Liver (tissue), 9 donors: ENCODE results near the gene EIF4B. TPM values are rescaled to one million over a fixed set of nuclear protein-coding genes. Genes with fewer than 3 reads are reported as not detected.
"Not testable (repeated sequence)": the region's sequence is repeated elsewhere in the genome, so short reads cannot be mapped to it uniquely, and the experiment has no call there.

Source experiments
- DNase-seq: peaks from one replicate; pipeline ENCODE4 v3.0.0-alpha.2; 2017; ENCODE audit warnings: low spot score
- H3K27ac ChIP-seq, 2 donors: one replicate each; pipeline ENCODE4 v1.7.0; 2013; ENCODE audit warnings: inconsistent platforms in 2 of 2, low read length in 2 of 2, control low read depth in 1 of 2, low read depth in 1 of 2, mild to moderate bottlenecking in 1 of 2
- H3K27me3 ChIP-seq, 4 donors: one replicate each; pipeline versions ENCODE4 v1.6.1 to v1.7.0; 2013; ENCODE audit warnings: low read length in 3 of 4, inconsistent platforms in 1 of 4, mild to moderate bottlenecking in 1 of 4, moderate library complexity in 1 of 4; ENCODE audit not compliant: control insufficient read depth in 4 of 4, insufficient read depth in 4 of 4
- H3K36me3 ChIP-seq, 4 donors: one replicate each; pipeline versions ENCODE4 v1.6.1 to v1.7.0; 2013; ENCODE audit warnings: low read length in 3 of 4, mild to moderate bottlenecking in 3 of 4, low read depth in 1 of 4, moderate library complexity in 1 of 4; ENCODE audit not compliant: control insufficient read depth in 4 of 4, insufficient read depth in 3 of 4
- H3K4me1 ChIP-seq, 4 donors: one replicate each; pipeline versions ENCODE4 v1.6.1 to v1.7.0; 2013; ENCODE audit warnings: low read length in 3 of 4, mild to moderate bottlenecking in 3 of 4, moderate library complexity in 1 of 4; ENCODE audit not compliant: control insufficient read depth in 4 of 4, insufficient read depth in 4 of 4
- H3K4me3 ChIP-seq, 3 donors: one replicate each; pipeline versions ENCODE4 v1.6.1 to v1.7.0; 2013; ENCODE audit warnings: low read length in 3 of 3, control low read depth in 1 of 3, low read depth in 1 of 3, mild to moderate bottlenecking in 1 of 3
- H3K9ac ChIP-seq, 2 donors: one replicate each; pipeline ENCODE4 v1.7.0; 2013; ENCODE audit warnings: low read length in 2 of 2, mild to moderate bottlenecking in 2 of 2, moderate library complexity in 2 of 2, control low read depth in 1 of 2, low read depth in 1 of 2
- H3K9me3 ChIP-seq, 4 donors: one replicate each; pipeline versions ENCODE4 v1.6.1 to v1.7.0; 2013; ENCODE audit warnings: low read length in 3 of 4; ENCODE audit not compliant: control insufficient read depth in 4 of 4
- EGR1 ChIP-seq, 2 donors: IDR thresholded peaks; 2 replicates each; pipeline ENCODE4 v1.6.1; 2016 to 2018; ENCODE audit warnings: antibody characterized with exemption in 2 of 2, low read depth in 2 of 2
- FOXA1 ChIP-seq: IDR thresholded peaks from 2 replicates; pipeline ENCODE4 v1.6.1; 2016; ENCODE audit warnings: antibody characterized with exemption
- FOXA2 ChIP-seq: IDR thresholded peaks from 2 replicates; pipeline ENCODE4 v1.6.1; 2016; ENCODE audit warnings: antibody characterized with exemption
- GABPA ChIP-seq, 2 donors: IDR thresholded peaks in 1 of 2; conservative IDR thresholded peaks in 1 of 2; 2 replicates each; pipeline ENCODE4 v1.6.1; 2016; ENCODE audit warnings: antibody characterized with exemption in 2 of 2, mild to moderate bottlenecking in 1 of 2, moderate library complexity in 1 of 2
- HNF4A ChIP-seq, 2 donors: conservative IDR thresholded peaks; 2 replicates each; pipeline ENCODE4 v1.6.1; 2016; ENCODE audit warnings: antibody characterized with exemption in 2 of 2, mild to moderate bottlenecking in 2 of 2
- HNF4G ChIP-seq: IDR thresholded peaks from 2 replicates; pipeline ENCODE4 v1.6.1; 2016; ENCODE audit warnings: antibody characterized with exemption
- NR2F2 ChIP-seq: IDR thresholded peaks from 2 replicates; pipeline ENCODE4 v1.6.1; 2016; ENCODE audit warnings: antibody characterized with exemption
- RAD21 ChIP-seq, 2 donors: IDR thresholded peaks; 2 replicates each; pipeline ENCODE4 v1.6.1; 2016; ENCODE audit warnings: antibody characterized with exemption in 2 of 2, mild to moderate bottlenecking in 2 of 2
- RXRA ChIP-seq, 2 donors: IDR thresholded peaks; 2 replicates each; pipeline ENCODE4 v1.6.1; 2017 to 2018; ENCODE audit warnings: antibody characterized with exemption in 2 of 2, mild to moderate bottlenecking in 1 of 2
- SP1 ChIP-seq: IDR thresholded peaks from 2 replicates; pipeline ENCODE4 v1.6.1; 2018; ENCODE audit warnings: antibody characterized with exemption, mild to moderate bottlenecking
- TAF1 ChIP-seq: conservative IDR thresholded peaks from 2 replicates; pipeline ENCODE4 v1.6.1; 2016; ENCODE audit warnings: antibody characterized with exemption, mild to moderate bottlenecking
- YY1 ChIP-seq: IDR thresholded peaks from 2 replicates; pipeline ENCODE4 v1.6.1; 2016; ENCODE audit warnings: antibody characterized with exemption, mild to moderate bottlenecking
- WGBS: extraction: QIAGEN DNeasy Blood & Tissue Kit; methylation state at CpG from one replicate; pipeline ENCODE4 v1.1.7; 2013; 5-methylcytosine and 5-hydroxymethylcytosine counted together
- polyA plus RNA-seq, 2 donors: library from polyadenylated mRNA; stranded (reverse) in 1 of 2; unstranded in 1 of 2; fragments of 200-250 nt in 1 of 2; fragments of >200 nt in 1 of 2; fragmentation: Nextera tagmentation in 1 of 2; extraction: Ambion mirVana in 1 of 2; gene quantifications; one replicate each; pipeline versions ENCODE4 v1.2.1 to v1.2.3, GENCODE V29; 2013 to 2015
- total RNA-seq, 2 donors: library from RNA; depleted of rRNA; stranded (reverse); fragments of >200 nt; gene quantifications; one replicate each; pipeline ENCODE4 v1.2.3, GENCODE V29; 2014
- TF ChIP-seq, protein P1 (sequence below): IDR thresholded peaks from 2 replicates; pipeline ENCODE4 v1.6.1; 2016; ENCODE audit warnings: antibody characterized with exemption, mild to moderate bottlenecking
- TF ChIP-seq, protein P2 (sequence below): IDR thresholded peaks from 2 replicates; pipeline ENCODE4 v1.6.1; 2016; ENCODE audit warnings: antibody characterized with exemption
- TF ChIP-seq, protein P3 (sequence below): IDR thresholded peaks from 2 replicates; pipeline ENCODE4 v1.6.1; 2016; ENCODE audit warnings: antibody characterized with exemption
- TF ChIP-seq, protein P4 (sequence below): IDR thresholded peaks from 2 replicates; pipeline ENCODE4 v1.6.1; 2016; ENCODE audit warnings: antibody characterized with exemption
- donor health status: healthy.
- donor health status: healthy.
- donor health status: healthy.
- donor health status: healthy.
- donor health status: healthy.

The EIF4B gene
- total and polyA plus RNA-seq, 4 donors = 32.1 to 273 (median 169) TPM

DNA sequence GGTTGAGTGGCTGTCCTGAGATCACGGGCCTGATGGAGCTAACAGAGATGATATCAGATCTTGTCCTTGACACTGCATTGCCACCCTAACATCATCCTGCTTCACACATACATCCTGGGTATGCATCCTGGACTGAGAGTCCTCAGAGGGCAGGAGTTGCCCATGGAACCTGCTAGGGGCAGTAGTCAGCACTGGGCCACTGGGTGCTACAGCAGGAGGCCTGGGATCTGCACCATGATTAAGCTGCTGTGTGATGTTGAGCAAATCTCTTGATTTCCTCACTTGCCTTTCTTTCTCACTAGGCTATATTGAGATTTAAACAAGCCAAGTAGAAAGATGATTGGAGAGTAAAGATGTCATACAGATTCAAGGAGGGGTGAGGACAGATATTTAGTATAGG lies 22.1 kb upstream of the EIF4B start:
- no peaks in the 10 kb centered on the region for H3K36me3 ChIP-seq
- H3K9ac ChIP-seq = no peak overlapping the region
- H3K4me1 ChIP-seq = peaks cover 0 to 7% (median 1%) of the 10 kb centered on the region in 4 donors
- no peaks in the 10 kb centered on the region for H3K27me3 ChIP-seq
- H3K4me3 ChIP-seq = no peak overlapping the region
- DNase-seq = no peak
- WGBS = 92% methylated on average over 1 of the region's 1 CpG
- H3K9me3 ChIP-seq = no peaks in the 10 kb centered on the region
- H3K27ac ChIP-seq = no peak overlapping the region
- no peak for TF ChIP-seq HNF4A (conservative IDR thresholded peaks at IDR 0.05)
- peak in 1 of 2 donors; percentile 44 for TF ChIP-seq RAD21 (IDR thresholded peaks at IDR 0.05)
- no peak for TF ChIP-seq YY1
- no peak for TF ChIP-seq SP1
- no peak for TF ChIP-seq FOXA2

DNA sequence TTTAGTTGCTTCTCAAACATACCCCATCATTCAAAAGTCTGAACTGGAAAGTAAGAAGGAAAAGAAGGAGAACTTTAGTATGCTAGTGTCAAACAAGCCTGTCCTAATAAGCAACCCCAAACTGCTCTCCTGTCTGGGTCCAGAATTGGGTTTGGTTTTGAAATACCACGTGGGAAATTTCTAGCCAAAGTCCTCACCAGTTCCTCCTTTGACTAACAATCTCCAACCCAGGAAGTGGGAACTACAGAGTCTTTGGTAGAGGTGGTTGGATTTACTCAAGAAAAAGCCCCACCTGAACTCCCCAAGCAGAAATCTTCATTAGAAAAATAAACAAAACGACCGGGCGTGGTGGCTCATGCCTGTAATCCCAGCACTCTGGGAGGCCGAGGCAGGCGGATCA lies 17.4 kb upstream of the EIF4B start:
- Histone ChIP-seq H3K4me3 (no peak overlapping the region), H3K9me3 (no peaks in the 10 kb centered on the region), H3K27ac (no peak overlapping the region), H3K27me3 (no peaks in the 10 kb centered on the region), H3K4me1 (no peaks in the 10 kb centered on the region), H3K36me3 (no peaks in the 10 kb centered on the region), H3K9ac (no peak overlapping the region)
- DNase-seq = no peak
- WGBS = 80% methylated on average over 6 of the region's 6 CpGs
- TF ChIP-seq RXRA (IDR thresholded peaks at IDR 0.05) = no peak

DNA sequence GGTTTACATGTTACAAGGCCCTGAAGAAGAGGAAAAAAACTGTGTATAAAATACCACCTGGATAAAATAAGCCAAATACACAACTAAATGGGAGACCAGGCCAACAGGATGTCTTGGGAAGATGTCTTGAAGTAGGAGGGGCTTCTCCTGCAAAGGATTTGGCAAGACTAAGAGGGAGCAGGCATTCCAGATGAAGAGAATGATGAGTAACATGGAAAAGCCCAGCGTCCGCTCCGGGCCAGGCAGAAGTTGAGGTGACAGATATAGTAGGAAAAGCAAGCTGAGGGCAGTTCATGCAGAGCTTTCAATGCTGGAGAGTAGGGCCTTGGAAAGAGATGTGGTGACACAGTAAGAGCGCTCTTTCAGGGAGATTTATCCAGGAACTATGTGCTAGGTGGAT lies 16.1 kb upstream of the EIF4B start:
- H3K36me3 ChIP-seq = no peaks in the 10 kb centered on the region
- H3K9ac ChIP-seq = no peak overlapping the region
- no peaks in the 10 kb centered on the region for H3K4me1 ChIP-seq
- no peaks in the 10 kb centered on the region for H3K9me3 ChIP-seq
- no peak overlapping the region for H3K4me3 ChIP-seq
- H3K27me3 ChIP-seq = no peaks in the 10 kb centered on the region
- no peak overlapping the region for H3K27ac ChIP-seq
- DNase-seq = no peak
- no peak for TF ChIP-seq YY1
- TF ChIP-seq HNF4G = no peak
- TF ChIP-seq GABPA (IDR thresholded peaks at IDR 0.05 in 1 of 2, conservative IDR thresholded peaks at IDR 0.05 in 1 of 2) = no peak
- no peak for TF ChIP-seq SP1
- no peak for TF ChIP-seq RAD21 (IDR thresholded peaks at IDR 0.05)
- no peak for TF ChIP-seq EGR1 (IDR thresholded peaks at IDR 0.05; ENCODE audit: low read depth in 2 of 2)
- TF ChIP-seq, protein P1, sequence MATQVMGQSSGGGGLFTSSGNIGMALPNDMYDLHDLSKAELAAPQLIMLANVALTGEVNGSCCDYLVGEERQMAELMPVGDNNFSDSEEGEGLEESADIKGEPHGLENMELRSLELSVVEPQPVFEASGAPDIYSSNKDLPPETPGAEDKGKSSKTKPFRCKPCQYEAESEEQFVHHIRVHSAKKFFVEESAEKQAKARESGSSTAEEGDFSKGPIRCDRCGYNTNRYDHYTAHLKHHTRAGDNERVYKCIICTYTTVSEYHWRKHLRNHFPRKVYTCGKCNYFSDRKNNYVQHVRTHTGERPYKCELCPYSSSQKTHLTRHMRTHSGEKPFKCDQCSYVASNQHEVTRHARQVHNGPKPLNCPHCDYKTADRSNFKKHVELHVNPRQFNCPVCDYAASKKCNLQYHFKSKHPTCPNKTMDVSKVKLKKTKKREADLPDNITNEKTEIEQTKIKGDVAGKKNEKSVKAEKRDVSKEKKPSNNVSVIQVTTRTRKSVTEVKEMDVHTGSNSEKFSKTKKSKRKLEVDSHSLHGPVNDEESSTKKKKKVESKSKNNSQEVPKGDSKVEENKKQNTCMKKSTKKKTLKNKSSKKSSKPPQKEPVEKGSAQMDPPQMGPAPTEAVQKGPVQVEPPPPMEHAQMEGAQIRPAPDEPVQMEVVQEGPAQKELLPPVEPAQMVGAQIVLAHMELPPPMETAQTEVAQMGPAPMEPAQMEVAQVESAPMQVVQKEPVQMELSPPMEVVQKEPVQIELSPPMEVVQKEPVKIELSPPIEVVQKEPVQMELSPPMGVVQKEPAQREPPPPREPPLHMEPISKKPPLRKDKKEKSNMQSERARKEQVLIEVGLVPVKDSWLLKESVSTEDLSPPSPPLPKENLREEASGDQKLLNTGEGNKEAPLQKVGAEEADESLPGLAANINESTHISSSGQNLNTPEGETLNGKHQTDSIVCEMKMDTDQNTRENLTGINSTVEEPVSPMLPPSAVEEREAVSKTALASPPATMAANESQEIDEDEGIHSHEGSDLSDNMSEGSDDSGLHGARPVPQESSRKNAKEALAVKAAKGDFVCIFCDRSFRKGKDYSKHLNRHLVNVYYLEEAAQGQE = no peak
- TF ChIP-seq TAF1 = no peak
- no peak for TF ChIP-seq FOXA1
- TF ChIP-seq NR2F2 = no peak
- no peak for TF ChIP-seq HNF4A (conservative IDR thresholded peaks at IDR 0.05)
- TF ChIP-seq, protein P2, sequence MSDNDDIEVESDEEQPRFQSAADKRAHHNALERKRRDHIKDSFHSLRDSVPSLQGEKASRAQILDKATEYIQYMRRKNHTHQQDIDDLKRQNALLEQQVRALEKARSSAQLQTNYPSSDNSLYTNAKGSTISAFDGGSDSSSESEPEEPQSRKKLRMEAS = no peak
- TF ChIP-seq, protein P3, sequence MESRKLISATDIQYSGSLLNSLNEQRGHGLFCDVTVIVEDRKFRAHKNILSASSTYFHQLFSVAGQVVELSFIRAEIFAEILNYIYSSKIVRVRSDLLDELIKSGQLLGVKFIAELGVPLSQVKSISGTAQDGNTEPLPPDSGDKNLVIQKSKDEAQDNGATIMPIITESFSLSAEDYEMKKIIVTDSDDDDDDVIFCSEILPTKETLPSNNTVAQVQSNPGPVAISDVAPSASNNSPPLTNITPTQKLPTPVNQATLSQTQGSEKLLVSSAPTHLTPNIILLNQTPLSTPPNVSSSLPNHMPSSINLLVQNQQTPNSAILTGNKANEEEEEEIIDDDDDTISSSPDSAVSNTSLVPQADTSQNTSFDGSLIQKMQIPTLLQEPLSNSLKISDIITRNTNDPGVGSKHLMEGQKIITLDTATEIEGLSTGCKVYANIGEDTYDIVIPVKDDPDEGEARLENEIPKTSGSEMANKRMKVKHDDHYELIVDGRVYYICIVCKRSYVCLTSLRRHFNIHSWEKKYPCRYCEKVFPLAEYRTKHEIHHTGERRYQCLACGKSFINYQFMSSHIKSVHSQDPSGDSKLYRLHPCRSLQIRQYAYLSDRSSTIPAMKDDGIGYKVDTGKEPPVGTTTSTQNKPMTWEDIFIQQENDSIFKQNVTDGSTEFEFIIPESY = no peak
- TF ChIP-seq FOXA2 = no peak
- TF ChIP-seq, protein P4, sequence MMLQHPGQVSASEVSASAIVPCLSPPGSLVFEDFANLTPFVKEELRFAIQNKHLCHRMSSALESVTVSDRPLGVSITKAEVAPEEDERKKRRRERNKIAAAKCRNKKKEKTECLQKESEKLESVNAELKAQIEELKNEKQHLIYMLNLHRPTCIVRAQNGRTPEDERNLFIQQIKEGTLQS = no peak
- no peak for TF ChIP-seq RXRA (IDR thresholded peaks at IDR 0.05)
- 95% methylated on average over 4 of the region's 4 CpGs for WGBS

DNA sequence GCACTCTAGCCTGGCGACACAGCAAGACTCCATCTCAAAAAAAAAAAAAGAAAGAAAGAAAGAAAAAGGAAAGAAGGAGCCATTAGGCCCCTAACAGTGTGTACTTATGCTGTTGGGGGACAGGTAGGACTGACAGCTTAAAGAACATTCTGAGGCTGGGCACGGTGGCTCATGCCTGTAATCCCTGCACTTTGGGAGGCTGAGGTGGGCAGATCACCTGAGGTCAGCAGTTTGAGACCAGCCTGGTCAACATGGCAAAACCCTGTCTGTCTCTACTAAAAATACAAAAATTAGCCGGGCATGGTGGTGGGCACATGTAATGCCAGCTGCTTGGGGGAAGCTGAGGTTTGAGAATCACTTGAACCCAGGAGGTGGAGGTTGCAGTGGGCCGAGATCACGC lies 14.0 kb upstream of the EIF4B start:
- DNase-seq, H3K36me3 ChIP-seq, H3K9ac ChIP-seq, H3K9me3 ChIP-seq, H3K4me3 ChIP-seq, H3K27me3 ChIP-seq, H3K27ac ChIP-seq, H3K4me1 ChIP-seq: not testable (repeated sequence)
- WGBS = 97% methylated on average over 5 of the region's 5 CpGs
